GM12878 (cell line): ENCODE data around the gene ERCC3. TPM values are rescaled to one million over a fixed set of nuclear protein-coding genes. Genes with fewer than 3 reads are reported as not detected.

Source experiments
- BCL11A ChIP-seq: IDR thresholded peaks from 2 replicates; pipeline ENCODE4 v1.6.1; 2011; ENCODE audit warnings: low read depth, low read length
- BHLHE40 ChIP-seq, 2 experiments: fragments of 450-650 bp in 1 of 2; IDR thresholded peaks; 2 replicates each; pipeline ENCODE4 v1.6.1; 2011 to 2017; ENCODE audit warnings: low read depth in 2 of 2, borderline replicate concordance in 1 of 2, improper control_type of control experiment in 1 of 2, low read length in 1 of 2, mild to moderate bottlenecking in 1 of 2
- DPF2 ChIP-seq: fragments of 450-650 bp; IDR thresholded peaks from 2 replicates; pipeline ENCODE4 v1.6.1; 2017; ENCODE audit warnings: mild to moderate bottlenecking
- GATAD2B ChIP-seq: fragments of 450-650 bp; conservative IDR thresholded peaks from 2 replicates; pipeline ENCODE4 v1.6.1; 2017; ENCODE audit warnings: low read depth, mild to moderate bottlenecking, moderate library complexity
- HDAC2 ChIP-seq: fragments of 200-600 bp; sonication (generic); IDR thresholded peaks from 2 replicates; pipeline ENCODE4 v1.6.1; 2017
- KLF5 ChIP-seq: fragments of 450-650 bp; IDR thresholded peaks from 2 replicates; pipeline ENCODE4 v1.6.1; 2014; ENCODE audit warnings: mild to moderate bottlenecking; ENCODE audit not compliant: partially characterized antibody
- MYC ChIP-seq: IDR thresholded peaks from 2 replicates; pipeline ENCODE4 v1.6.1; 2011; ENCODE audit warnings: mild to moderate bottlenecking, low read length, moderate library complexity, inconsistent platforms; ENCODE audit not compliant: insufficient read depth, insufficient replicate concordance, insufficient read length, severe bottlenecking
- NR2C2 ChIP-seq: IDR thresholded peaks from 2 replicates; pipeline ENCODE4 v1.6.1; 2011; ENCODE audit warnings: borderline replicate concordance, low read depth; ENCODE audit not compliant: control insufficient read depth, insufficient read length
- NR2F1 ChIP-seq: fragments of 450-650 bp; conservative IDR thresholded peaks from 2 replicates; pipeline ENCODE4 v1.6.1; 2017; ENCODE audit warnings: mild to moderate bottlenecking
- NRF1 ChIP-seq: conservative IDR thresholded peaks from 2 replicates; pipeline ENCODE4 v1.6.1; 2011; ENCODE audit warnings: mild to moderate bottlenecking, low read depth, low read length, improper control_type of control experiment
- PAX5 ChIP-seq: IDR thresholded peaks from 2 replicates; pipeline ENCODE4 v1.6.1; 2011; ENCODE audit warnings: low read depth, low read length, borderline replicate concordance
- POLR2AphosphoS2 ChIP-seq: IDR thresholded peaks from 2 replicates; pipeline ENCODE4 v1.6.1; 2011; ENCODE audit warnings: low read depth, mild to moderate bottlenecking, low read length, improper control_type of control experiment, moderate library complexity
- RELA ChIP-seq: fragments of 450-650 bp; IDR thresholded peaks from 2 replicates; pipeline ENCODE4 v1.8.0; 2014; ENCODE audit warnings: borderline replicate concordance; ENCODE audit not compliant: partially characterized antibody
- SMAD5 ChIP-seq: IDR thresholded peaks from 2 replicates; pipeline ENCODE4 v1.6.1; 2016; ENCODE audit warnings: antibody characterized with exemption, low read depth
- SP1 ChIP-seq: IDR thresholded peaks from one replicate; pipeline ENCODE4 v1.6.1; 2011; ENCODE audit warnings: low read depth, low read length
- SUPT20H ChIP-seq: IDR thresholded peaks from 2 replicates; pipeline ENCODE4 v1.6.1; 2011; ENCODE audit warnings: low read depth, mild to moderate bottlenecking, low read length, moderate library complexity, borderline replicate concordance; ENCODE audit not compliant: control insufficient read depth
- TARDBP ChIP-seq: IDR thresholded peaks from 2 replicates; pipeline ENCODE4 v1.6.1; 2016; ENCODE audit warnings: borderline replicate concordance
- polyA plus RNA-seq, 11 experiments: library from polyadenylated mRNA; depleted of rRNA in 4 of 11; unstranded in 6 of 11; stranded (reverse) in 5 of 11; fragments of >200 nt; fragmentation: Nextera tagmentation in 4 of 11; fragmentation: Illumina TruSeq in 1 of 11; extraction: Ambion mirVana in 4 of 11; extraction: Trizol in 1 of 11; gene quantifications; 1 replicate in 1 of 11; 2 replicates in 10 of 11; pipeline versions ENCODE4 v1.2.1 to v1.2.3, GENCODE V29; 2011 to 2016; ENCODE audit warnings: inconsistent platforms in 2 of 11, missing spikeins in 2 of 11, low read depth in 1 of 11
- total RNA-seq, 4 experiments: library from RNA; depleted of rRNA in 3 of 4; stranded (reverse); fragments of >200 nt in 3 of 4; fragmentation: Illumina TruSeq in 1 of 4; extraction: Trizol in 1 of 4; gene quantifications; 2 replicates each; pipeline versions ENCODE4 v1.2.1 to v1.2.3, GENCODE V29; 2013 to 2021
- TF ChIP-seq, protein P1 (sequence below): IDR thresholded peaks from 2 replicates; pipeline ENCODE4 v1.6.1; 2011; ENCODE audit warnings: low read depth, mild to moderate bottlenecking, low read length, moderate library complexity, borderline replicate concordance; ENCODE audit errors: extremely low read depth
- TF ChIP-seq, protein P2 (sequence below): fragments of 450-650 bp; IDR thresholded peaks from 2 replicates; pipeline ENCODE4 v1.6.1; 2017; ENCODE audit warnings: low read depth, mild to moderate bottlenecking, moderate library complexity
- TF ChIP-seq, protein P3 (sequence below), 3 experiments: IDR thresholded peaks in 2 of 3; conservative IDR thresholded peaks in 1 of 3; 2 replicates each; pipeline ENCODE4 v1.5.1; 2011; ENCODE audit warnings: low read depth in 3 of 3, low read length in 3 of 3, mild to moderate bottlenecking in 3 of 3, control low read depth in 2 of 3, moderate library complexity in 2 of 3, inconsistent platforms in 1 of 3, mixed read lengths in 1 of 3; ENCODE audit not compliant: control insufficient read depth in 2 of 3, insufficient read depth in 1 of 3; ENCODE audit errors: extremely low read depth in 1 of 3
- TF ChIP-seq, protein P4 (sequence below): fragments of 450-650 bp; IDR thresholded peaks from 2 replicates; pipeline ENCODE4 v1.6.1; 2016; ENCODE audit warnings: mild to moderate bottlenecking, moderate library complexity, borderline replicate concordance
- TF ChIP-seq, protein P5 (sequence below): fragments of 150-350 bp; IDR thresholded peaks from 2 replicates; pipeline ENCODE4 v1.6.1; 2014; ENCODE audit warnings: mild to moderate bottlenecking, low read depth, low read length

The ERCC3 gene
- total and polyA plus RNA-seq, 10 of the 15 experiments (the other 5 are each of a cell fraction or from before 2014, with no cell fraction given): 17.1 to 64.8 (median 42.8) TPM

DNA sequence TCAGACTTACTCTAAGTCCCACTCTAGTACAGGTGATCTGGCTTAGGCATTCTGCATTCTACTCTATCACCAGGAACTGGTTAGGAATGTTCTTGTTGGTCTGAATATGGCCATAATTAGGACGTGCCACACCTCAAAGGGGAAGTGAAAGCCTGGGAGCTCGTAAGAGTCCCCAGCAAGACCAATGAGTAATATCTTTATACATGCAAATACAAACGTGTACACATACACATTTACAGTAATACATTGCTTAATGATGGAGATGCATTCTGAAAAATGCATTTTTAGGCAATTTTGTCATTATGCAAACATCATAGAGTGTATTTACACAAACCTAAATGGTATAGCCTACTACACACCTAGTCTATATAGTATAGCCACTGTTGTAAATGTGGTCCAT is 19.5 kb upstream of the ERCC3 start (continued):
- TF ChIP-seq BHLHE40 (IDR thresholded peaks at IDR 0.05; ENCODE audit: borderline replicate concordance in 1 of 2, low read depth in 2 of 2, low read length in 1 of 2) (peak; percentile 86 to 89), KLF5 (no peak), DPF2 (peak; percentile 93), NR2F1 (no peak), HDAC2 (no peak), NRF1 (no peak), SMAD5 (no peak), SUPT20H (no peak), PAX5 (0 out of 2 replicates have a peak, but pooled peaks have one; percentile 36), SP1 (no peak), TARDBP (no peak), GATAD2B (0 out of 2 replicates have a peak, but pooled peaks have one; percentile 37), POLR2AphosphoS2 (no peak), NR2C2 (no peak), RELA (no peak), BCL11A (peak; percentile 91), MYC (no peak)
- TF ChIP-seq, protein P1, sequence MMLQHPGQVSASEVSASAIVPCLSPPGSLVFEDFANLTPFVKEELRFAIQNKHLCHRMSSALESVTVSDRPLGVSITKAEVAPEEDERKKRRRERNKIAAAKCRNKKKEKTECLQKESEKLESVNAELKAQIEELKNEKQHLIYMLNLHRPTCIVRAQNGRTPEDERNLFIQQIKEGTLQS: no peak
- TF ChIP-seq, protein P2, sequence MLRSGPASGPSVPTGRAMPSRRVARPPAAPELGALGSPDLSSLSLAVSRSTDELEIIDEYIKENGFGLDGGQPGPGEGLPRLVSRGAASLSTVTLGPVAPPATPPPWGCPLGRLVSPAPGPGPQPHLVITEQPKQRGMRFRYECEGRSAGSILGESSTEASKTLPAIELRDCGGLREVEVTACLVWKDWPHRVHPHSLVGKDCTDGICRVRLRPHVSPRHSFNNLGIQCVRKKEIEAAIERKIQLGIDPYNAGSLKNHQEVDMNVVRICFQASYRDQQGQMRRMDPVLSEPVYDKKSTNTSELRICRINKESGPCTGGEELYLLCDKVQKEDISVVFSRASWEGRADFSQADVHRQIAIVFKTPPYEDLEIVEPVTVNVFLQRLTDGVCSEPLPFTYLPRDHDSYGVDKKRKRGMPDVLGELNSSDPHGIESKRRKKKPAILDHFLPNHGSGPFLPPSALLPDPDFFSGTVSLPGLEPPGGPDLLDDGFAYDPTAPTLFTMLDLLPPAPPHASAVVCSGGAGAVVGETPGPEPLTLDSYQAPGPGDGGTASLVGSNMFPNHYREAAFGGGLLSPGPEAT: peak; percentile 79
- TF ChIP-seq, protein P3, sequence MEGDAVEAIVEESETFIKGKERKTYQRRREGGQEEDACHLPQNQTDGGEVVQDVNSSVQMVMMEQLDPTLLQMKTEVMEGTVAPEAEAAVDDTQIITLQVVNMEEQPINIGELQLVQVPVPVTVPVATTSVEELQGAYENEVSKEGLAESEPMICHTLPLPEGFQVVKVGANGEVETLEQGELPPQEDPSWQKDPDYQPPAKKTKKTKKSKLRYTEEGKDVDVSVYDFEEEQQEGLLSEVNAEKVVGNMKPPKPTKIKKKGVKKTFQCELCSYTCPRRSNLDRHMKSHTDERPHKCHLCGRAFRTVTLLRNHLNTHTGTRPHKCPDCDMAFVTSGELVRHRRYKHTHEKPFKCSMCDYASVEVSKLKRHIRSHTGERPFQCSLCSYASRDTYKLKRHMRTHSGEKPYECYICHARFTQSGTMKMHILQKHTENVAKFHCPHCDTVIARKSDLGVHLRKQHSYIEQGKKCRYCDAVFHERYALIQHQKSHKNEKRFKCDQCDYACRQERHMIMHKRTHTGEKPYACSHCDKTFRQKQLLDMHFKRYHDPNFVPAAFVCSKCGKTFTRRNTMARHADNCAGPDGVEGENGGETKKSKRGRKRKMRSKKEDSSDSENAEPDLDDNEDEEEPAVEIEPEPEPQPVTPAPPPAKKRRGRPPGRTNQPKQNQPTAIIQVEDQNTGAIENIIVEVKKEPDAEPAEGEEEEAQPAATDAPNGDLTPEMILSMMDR (IDR thresholded peaks at IDR 0.05 in 2 of 3, conservative IDR thresholded peaks at IDR 0.05 in 1 of 3; ENCODE audit: control insufficient read depth in 2 of 3, extremely low read depth in 1 of 3, insufficient read depth in 1 of 3, low read depth in 3 of 3, low read length in 3 of 3): no peak
- TF ChIP-seq, protein P4, sequence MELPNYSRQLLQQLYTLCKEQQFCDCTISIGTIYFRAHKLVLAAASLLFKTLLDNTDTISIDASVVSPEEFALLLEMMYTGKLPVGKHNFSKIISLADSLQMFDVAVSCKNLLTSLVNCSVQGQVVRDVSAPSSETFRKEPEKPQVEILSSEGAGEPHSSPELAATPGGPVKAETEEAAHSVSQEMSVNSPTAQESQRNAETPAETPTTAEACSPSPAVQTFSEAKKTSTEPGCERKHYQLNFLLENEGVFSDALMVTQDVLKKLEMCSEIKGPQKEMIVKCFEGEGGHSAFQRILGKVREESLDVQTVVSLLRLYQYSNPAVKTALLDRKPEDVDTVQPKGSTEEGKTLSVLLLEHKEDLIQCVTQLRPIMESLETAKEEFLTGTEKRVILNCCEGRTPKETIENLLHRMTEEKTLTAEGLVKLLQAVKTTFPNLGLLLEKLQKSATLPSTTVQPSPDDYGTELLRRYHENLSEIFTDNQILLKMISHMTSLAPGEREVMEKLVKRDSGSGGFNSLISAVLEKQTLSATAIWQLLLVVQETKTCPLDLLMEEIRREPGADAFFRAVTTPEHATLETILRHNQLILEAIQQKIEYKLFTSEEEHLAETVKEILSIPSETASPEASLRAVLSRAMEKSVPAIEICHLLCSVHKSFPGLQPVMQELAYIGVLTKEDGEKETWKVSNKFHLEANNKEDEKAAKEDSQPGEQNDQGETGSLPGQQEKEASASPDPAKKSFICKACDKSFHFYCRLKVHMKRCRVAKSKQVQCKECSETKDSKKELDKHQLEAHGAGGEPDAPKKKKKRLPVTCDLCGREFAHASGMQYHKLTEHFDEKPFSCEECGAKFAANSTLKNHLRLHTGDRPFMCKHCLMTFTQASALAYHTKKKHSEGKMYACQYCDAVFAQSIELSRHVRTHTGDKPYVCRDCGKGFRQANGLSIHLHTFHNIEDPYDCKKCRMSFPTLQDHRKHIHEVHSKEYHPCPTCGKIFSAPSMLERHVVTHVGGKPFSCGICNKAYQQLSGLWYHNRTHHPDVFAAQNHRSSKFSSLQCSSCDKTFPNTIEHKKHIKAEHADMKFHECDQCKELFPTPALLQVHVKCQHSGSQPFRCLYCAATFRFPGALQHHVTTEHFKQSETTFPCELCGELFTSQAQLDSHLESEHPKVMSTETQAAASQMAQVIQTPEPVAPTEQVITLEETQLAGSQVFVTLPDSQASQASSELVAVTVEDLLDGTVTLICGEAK: no peak
- TF ChIP-seq, protein P5, sequence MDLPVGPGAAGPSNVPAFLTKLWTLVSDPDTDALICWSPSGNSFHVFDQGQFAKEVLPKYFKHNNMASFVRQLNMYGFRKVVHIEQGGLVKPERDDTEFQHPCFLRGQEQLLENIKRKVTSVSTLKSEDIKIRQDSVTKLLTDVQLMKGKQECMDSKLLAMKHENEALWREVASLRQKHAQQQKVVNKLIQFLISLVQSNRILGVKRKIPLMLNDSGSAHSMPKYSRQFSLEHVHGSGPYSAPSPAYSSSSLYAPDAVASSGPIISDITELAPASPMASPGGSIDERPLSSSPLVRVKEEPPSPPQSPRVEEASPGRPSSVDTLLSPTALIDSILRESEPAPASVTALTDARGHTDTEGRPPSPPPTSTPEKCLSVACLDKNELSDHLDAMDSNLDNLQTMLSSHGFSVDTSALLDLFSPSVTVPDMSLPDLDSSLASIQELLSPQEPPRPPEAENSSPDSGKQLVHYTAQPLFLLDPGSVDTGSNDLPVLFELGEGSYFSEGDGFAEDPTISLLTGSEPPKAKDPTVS: no peak
